H1 (cell line): ENCODE measurements around the gene TPPP. TPM values are rescaled to one million over a fixed set of nuclear protein-coding genes. Genes with fewer than 3 reads are reported as not detected.
A peak's percentile ranks its signal among the peaks of the same experiment; 100 is the strongest.
"Not testable (repeated sequence)": the region's sequence is repeated elsewhere in the genome, so short reads cannot be mapped to it uniquely, and the experiment has no call there.

Source experiments
- CTCF ChIA-PET: fragments of 300-600 bp; sonication (Branson Sonifier 250); formaldehyde crosslinking; loops from one replicate; lab custom pipeline; 2021; ENCODE audit not compliant: partially characterized antibody; lab: Charles Lee
- POLR2A ChIA-PET: fragments of 300-600 bp; sonication (Branson Sonifier 250); formaldehyde crosslinking; loops from one replicate; lab custom pipeline; 2021; ENCODE audit warnings: inconsistent platforms; ENCODE audit not compliant: partially characterized antibody; lab: Charles Lee
- DNase-seq, 2 experiments: peaks; one replicate each; pipeline versions ENCODE4 v3.0.0 to v3.0.0-alpha.2; 2010 to 2022; ENCODE audit warnings: low spot score in 2 of 2, low read depth in 1 of 2, mixed read lengths in 1 of 2
- FAIRE-seq: peaks from 2 replicates; lab custom pipeline; 2011; peaks lifted over from hg19 to GRCh38; lab: Jason Lieb, UNC
- H2AFZ ChIP-seq: 2 replicates; pipeline ENCODE4 v1.8.1; 2012; ENCODE audit warnings: low read length, inconsistent platforms
- H2AK5ac ChIP-seq: 2 replicates; pipeline ENCODE4 v1.6.1; 2013; ENCODE audit warnings: low read depth, low read length
- H2BK120ac ChIP-seq: replicated peaks from 2 replicates; pipeline ENCODE3; 2013; ENCODE audit warnings: low read depth, low read length, inconsistent platforms
- H2BK12ac ChIP-seq: 2 replicates; pipeline ENCODE4 v1.6.1; 2013; ENCODE audit warnings: low read depth, low read length
- H2BK15ac ChIP-seq: 2 replicates; pipeline ENCODE4 v1.6.1; 2013; ENCODE audit warnings: low read length
- H2BK20ac ChIP-seq: 2 replicates; pipeline ENCODE4 v1.6.1; 2013; ENCODE audit warnings: low read length
- H2BK5ac ChIP-seq: 2 replicates; pipeline ENCODE4 v1.6.1; 2013; ENCODE audit warnings: low read depth, low read length
- H3K14ac ChIP-seq: 2 replicates; pipeline ENCODE4 v1.6.1; 2013; ENCODE audit warnings: inconsistent platforms; ENCODE audit not compliant: insufficient read length
- H3K18ac ChIP-seq: 2 replicates; pipeline ENCODE4 v1.6.1; 2013; ENCODE audit warnings: low read length; ENCODE audit errors: extremely low read depth
- H3K23ac ChIP-seq: 2 replicates; pipeline ENCODE4 v1.6.1; 2013; ENCODE audit warnings: inconsistent platforms; ENCODE audit not compliant: insufficient read length
- H3K23me2 ChIP-seq: 2 replicates; pipeline ENCODE4 v1.6.1; 2013; ENCODE audit warnings: low read depth, low read length
- H3K27ac ChIP-seq: 2 replicates; pipeline ENCODE4 v1.6.1; 2011; ENCODE audit warnings: low read depth, low read length, inconsistent platforms
- H3K27me3 ChIP-seq, 4 experiments: replicated peaks in 1 of 4; 1 replicate in 1 of 4; 2 replicates in 3 of 4; pipeline versions ENCODE4 v1.6.1 to v1.8.1; 2011 to 2013; ENCODE audit warnings: low read length in 3 of 4, mild to moderate bottlenecking in 3 of 4, inconsistent platforms in 2 of 4, mixed read lengths in 2 of 4, moderate library complexity in 1 of 4; ENCODE audit not compliant: control insufficient read depth in 3 of 4, insufficient read depth in 3 of 4; ENCODE audit errors: extremely low read depth in 1 of 4
- H3K36me3 ChIP-seq, 4 experiments: 2 replicates each; pipeline versions ENCODE4 v1.6.1 to v1.8.1; 2011 to 2013; ENCODE audit warnings: mild to moderate bottlenecking in 4 of 4, low read length in 3 of 4, moderate library complexity in 2 of 4, control low read depth in 1 of 4, inconsistent platforms in 1 of 4; ENCODE audit not compliant: insufficient read depth in 4 of 4, control insufficient read depth in 2 of 4
- H3K4ac ChIP-seq: replicated peaks from 2 replicates; pipeline ENCODE3; 2013; ENCODE audit warnings: low read length, low read depth, mixed read lengths, inconsistent platforms; ENCODE audit not compliant: insufficient read length
- H3K4me1 ChIP-seq, 4 experiments: replicated peaks in 1 of 4; 1 replicate in 1 of 4; 2 replicates in 3 of 4; pipeline versions ENCODE4 v1.6.1 to v1.8.1; 2011 to 2013; ENCODE audit warnings: low read length in 3 of 4, inconsistent platforms in 2 of 4, mixed read lengths in 1 of 4; ENCODE audit not compliant: insufficient read depth in 4 of 4, control insufficient read depth in 3 of 4
- H3K4me2 ChIP-seq, 2 experiments: 2 replicates each; pipeline versions ENCODE4 v1.6.1 to v1.8.1; 2011 to 2013; ENCODE audit warnings: low read depth in 2 of 2, low read length in 2 of 2, control low read depth in 1 of 2, inconsistent platforms in 1 of 2, mild to moderate bottlenecking in 1 of 2; ENCODE audit not compliant: insufficient read depth in 1 of 2
- H3K4me3 ChIP-seq, 4 experiments: fragments of 200-600, 300-600 bp in 1 of 4; sonication (generic), shearing (Covaris generic), sonication (Bioruptor Twin) in 1 of 4; 2 replicates each; pipeline versions ENCODE4 v1.5.1 to v1.8.1; 2011 to 2016; ENCODE audit warnings: low read length in 4 of 4, low read depth in 3 of 4, control low read depth in 2 of 4, inconsistent platforms in 2 of 4, mild to moderate bottlenecking in 2 of 4, mixed read lengths in 1 of 4, moderate library complexity in 1 of 4; ENCODE audit not compliant: insufficient read depth in 2 of 4; ENCODE audit errors: extremely low read depth in 1 of 4
- H3K56ac ChIP-seq: replicated peaks from 2 replicates; pipeline ENCODE3; 2013; ENCODE audit warnings: low read depth, mild to moderate bottlenecking, mixed read lengths, low read length, inconsistent platforms; ENCODE audit not compliant: insufficient read length
- H3K79me1 ChIP-seq: 2 replicates; pipeline ENCODE4 v1.6.1; 2013; ENCODE audit warnings: low read depth, low read length, control low read depth
- H3K79me2 ChIP-seq, 2 experiments: 2 replicates each; pipeline versions ENCODE4 v1.6.1 to v1.8.1; 2012 to 2013; ENCODE audit warnings: low read length in 2 of 2, mild to moderate bottlenecking in 2 of 2, inconsistent platforms in 1 of 2; ENCODE audit not compliant: insufficient read depth in 2 of 2, control insufficient read depth in 1 of 2
- H3K9ac ChIP-seq, 4 experiments: replicated peaks in 1 of 4; 1 replicate in 1 of 4; 2 replicates in 3 of 4; pipeline versions ENCODE4 v1.6.1 to v1.8.1; 2011 to 2013; ENCODE audit warnings: low read depth in 3 of 4, low read length in 3 of 4, control low read depth in 2 of 4, mild to moderate bottlenecking in 2 of 4, moderate library complexity in 2 of 4, inconsistent platforms in 1 of 4; ENCODE audit errors: extremely low read depth in 1 of 4
- H3K9me3 ChIP-seq, 2 experiments: 2 replicates each; pipeline versions ENCODE4 v1.6.1 to v1.8.1; 2012 to 2013; ENCODE audit warnings: mild to moderate bottlenecking in 2 of 2, moderate library complexity in 2 of 2, control low read depth in 1 of 2, inconsistent platforms in 1 of 2, low read depth in 1 of 2, low read length in 1 of 2, mixed read lengths in 1 of 2; ENCODE audit not compliant: insufficient read depth in 2 of 2
- H4K20me1 ChIP-seq, 2 experiments: replicated peaks in 1 of 2; 2 replicates each; pipeline versions ENCODE3 to v1.8.1; 2011 to 2013; ENCODE audit warnings: inconsistent platforms in 2 of 2, low read length in 2 of 2, mild to moderate bottlenecking in 1 of 2; ENCODE audit not compliant: insufficient read depth in 2 of 2, control insufficient read depth in 1 of 2
- H4K5ac ChIP-seq: 2 replicates; pipeline ENCODE4 v1.6.1; 2013; ENCODE audit warnings: low read length, low read depth, mixed read lengths, inconsistent platforms; ENCODE audit not compliant: insufficient read length
- H4K8ac ChIP-seq: 2 replicates; pipeline ENCODE4 v1.8.0; 2013; ENCODE audit warnings: mild to moderate bottlenecking, moderate library complexity, low read length, inconsistent platforms; ENCODE audit not compliant: insufficient read depth; ENCODE audit errors: extremely low read depth
- H4K91ac ChIP-seq: replicated peaks from 2 replicates; pipeline ENCODE3; 2013; ENCODE audit warnings: low read length, mixed read lengths, inconsistent platforms; ENCODE audit not compliant: insufficient read length
- EZH2 ChIP-seq: fragments of 200-600 bp; sonication (generic); IDR thresholded peaks from 2 replicates; pipeline ENCODE4 v1.7.1; 2012; ENCODE audit warnings: low read depth, mild to moderate bottlenecking, moderate library complexity, low read length, inconsistent platforms; ENCODE audit not compliant: severe bottlenecking
- WGBS, 2 experiments: shearing (Covaris generic) in 1 of 2; methylation state at CpG; one replicate each; pipeline versions ENCODE4 v1.1.6 to v1.1.7; 2013 to 2015; ENCODE audit warnings: low lambda C conversion rate in 2 of 2, mixed read lengths in 2 of 2, inconsistent platforms in 1 of 2, low coverage in 1 of 2, missing lambda C conversion rate in 1 of 2; ENCODE audit not compliant: insufficient replicate concordance in 2 of 2, insufficient coverage in 1 of 2, insufficient read length in 1 of 2; ENCODE audit errors: extremely low coverage in 1 of 2, missing lambda C conversion rate in 1 of 2; 5-methylcytosine and 5-hydroxymethylcytosine counted together
- polyA plus RNA-seq, 7 experiments: library from polyadenylated mRNA; depleted of rRNA in 3 of 7; stranded (reverse) in 5 of 7; unstranded in 2 of 7; fragments of >200 nt in 5 of 7; fragments of 200-250 nt in 2 of 7; gene quantifications; 1 replicate in 5 of 7; 2 replicates in 1 of 7; 4 replicates in 1 of 7; pipeline versions ENCODE4 v1.2.1 to v1.2.3, GENCODE V29; 2011 to 2013; ENCODE audit warnings: missing spikeins in 2 of 7, mixed read lengths in 2 of 7
- total RNA-seq: library from RNA; stranded (reverse); fragmentation: NEBNext Ultra II Directional; extraction: Animal tissue kit (Norgen Biotek cat#: 25700); gene quantifications from 2 replicates; pipeline ENCODE4 v1.2.1, GENCODE V29; 2021

The TPPP gene
- total and polyA plus RNA-seq, 2 of the 8 experiments (the other 6 are each of a cell fraction or from before 2014, with no cell fraction given), result 0.36 to 0.93 TPM

- Histone ChIP-seq H3K4me2 (peak overlapping the region; percentile 50 to 56), H3K4me3 (peak overlapping the region in 2 of 4 experiments; percentile 10 to 49; a peak in 4 of 8 replicates), H3K27me3 (peaks cover 5 to 13% (median 12%) of the 10 kb centered on the region in 4 experiments)
- H2AK5ac ChIP-seq, POLR2A ChIA-PET, H3K79me2 ChIP-seq, FAIRE-seq, H2BK20ac ChIP-seq, H3K36me3 ChIP-seq, H2AFZ ChIP-seq, H4K20me1 ChIP-seq, H3K4me1 ChIP-seq, H3K18ac ChIP-seq, H3K79me1 ChIP-seq, DNase-seq, H2BK120ac ChIP-seq, H3K9ac ChIP-seq, H2BK5ac ChIP-seq, H3K14ac ChIP-seq, H4K91ac ChIP-seq, H3K4ac ChIP-seq, H3K27ac ChIP-seq, H3K9me3 ChIP-seq, H4K5ac ChIP-seq, CTCF ChIA-PET, H2BK12ac ChIP-seq, H3K23ac ChIP-seq, H2BK15ac ChIP-seq, H3K23me2 ChIP-seq, H3K56ac ChIP-seq, H4K8ac ChIP-seq: not testable (repeated sequence)
- TF ChIP-seq EZH2, result peak; percentile 38
- 17% methylated on average over 17 of the region's 41 CpGs; no CpG with 5 or more reads in 1 of the 2 experiments for WGBS, 2 experiments
Measured at GRCh38 chr5:692529-693041, 567 bp downstream of the TPPP start.
